HG03439 (cell line): ENCODE measurements around the gene BMPR1B.
"Not testable (repeated sequence)": the region's sequence is repeated elsewhere in the genome, so short reads cannot be mapped to it uniquely, and the experiment has no call there.

Source experiments
- ATAC-seq: cut with Tn5 transposase; IDR thresholded peaks from one replicate; pipeline ENCODE4 v1.9.1; 2021; ENCODE audit warnings: mild to moderate bottlenecking, moderate library complexity; ENCODE audit not compliant: unreplicated experiment

The BMPR1B gene

DNA sequence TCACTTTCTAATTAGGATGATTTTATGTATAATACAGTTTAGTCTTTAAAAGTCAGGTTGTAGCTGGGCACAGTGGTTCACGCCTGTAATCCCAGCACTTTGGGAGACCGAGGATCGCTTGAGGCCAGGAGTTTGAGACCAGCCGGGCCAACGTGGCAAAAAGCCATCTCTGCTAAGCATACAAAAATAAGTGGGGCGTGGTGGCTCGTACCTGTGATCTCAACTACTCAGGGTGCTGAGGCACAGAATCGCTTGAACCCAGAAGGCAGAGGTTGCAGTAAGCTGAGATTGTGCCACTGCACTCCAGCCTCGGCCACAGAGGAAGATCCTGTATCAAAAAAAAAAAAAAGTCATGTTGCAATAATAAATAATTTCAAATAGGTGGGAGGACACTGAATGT, 364.2 kb downstream of the BMPR1B start:
- ATAC-seq: no peak

DNA sequence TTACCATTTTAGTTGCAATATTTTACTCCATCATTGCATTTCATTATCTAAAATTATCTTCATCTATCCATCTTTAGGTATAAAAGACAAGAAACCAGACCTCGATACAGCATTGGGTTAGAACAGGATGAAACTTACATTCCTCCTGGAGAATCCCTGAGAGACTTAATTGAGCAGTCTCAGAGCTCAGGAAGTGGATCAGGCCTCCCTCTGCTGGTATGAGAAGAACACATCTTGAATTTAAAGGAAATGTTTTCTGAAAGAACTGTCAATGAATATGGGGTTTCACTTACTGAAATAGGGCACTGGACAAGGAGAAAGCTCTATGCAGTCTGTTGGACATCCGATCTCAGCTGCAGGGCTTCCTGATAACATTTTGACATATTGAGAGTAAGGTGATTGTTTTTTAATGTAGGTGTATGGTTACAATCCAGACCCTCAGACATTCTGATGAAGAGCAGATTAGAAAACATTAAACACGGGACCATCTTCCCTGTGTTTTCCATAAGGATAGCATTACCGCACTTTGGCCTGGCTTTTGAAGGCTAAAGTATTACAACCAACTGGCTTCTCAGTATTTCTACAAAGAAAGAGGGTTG, 367.2 kb downstream of the BMPR1B start:
- ATAC-seq: no peak

- no peak for ATAC-seq
Observed at GRCh38 chr4:95129031-95129430, 371.3 kb downstream of the BMPR1B start.

DNA sequence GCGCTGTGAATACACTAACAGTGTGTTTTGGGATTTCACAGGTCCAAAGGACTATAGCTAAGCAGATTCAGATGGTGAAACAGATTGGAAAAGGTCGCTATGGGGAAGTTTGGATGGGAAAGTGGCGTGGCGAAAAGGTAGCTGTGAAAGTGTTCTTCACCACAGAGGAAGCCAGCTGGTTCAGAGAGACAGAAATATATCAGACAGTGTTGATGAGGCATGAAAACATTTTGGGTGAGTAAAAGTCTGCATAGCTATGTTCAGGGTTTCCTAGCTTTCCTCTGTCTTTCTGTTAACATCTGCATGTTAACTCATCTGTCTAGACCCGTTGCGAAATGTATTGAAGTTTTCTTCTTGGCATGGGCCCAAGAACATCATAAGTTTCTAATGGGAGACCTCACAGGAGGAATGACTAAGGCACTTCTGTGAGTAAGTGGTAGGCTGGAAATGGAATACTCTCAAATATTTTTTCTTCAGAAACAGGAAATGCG, 372.1 kb downstream of the BMPR1B start:
- no peak for ATAC-seq

GRCh38 chr4:95134016-95134415, 376.3 kb downstream of the BMPR1B start:
- not testable (repeated sequence) for ATAC-seq

DNA sequence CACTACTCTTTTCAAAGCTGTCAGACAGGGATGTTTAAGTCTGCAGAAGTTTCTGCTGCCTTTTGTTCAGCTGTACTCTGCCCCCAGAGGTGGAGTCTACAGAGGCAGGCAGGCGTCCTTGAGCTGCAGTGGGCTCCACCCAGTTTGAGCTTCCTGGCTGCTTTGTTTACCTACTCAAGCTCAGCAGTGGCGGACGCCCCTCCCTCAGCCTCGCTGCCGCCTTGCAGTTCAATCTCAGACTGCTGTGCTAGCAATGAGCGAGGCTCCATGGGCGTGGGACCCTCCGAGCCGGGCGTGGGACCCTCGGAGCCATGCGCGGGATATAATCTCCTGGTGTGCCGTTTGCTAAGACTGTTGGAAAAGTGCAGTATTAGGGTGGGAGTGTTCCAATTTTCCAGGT, 381.7 kb downstream of the BMPR1B start:
- not testable (repeated sequence) for ATAC-seq

DNA sequence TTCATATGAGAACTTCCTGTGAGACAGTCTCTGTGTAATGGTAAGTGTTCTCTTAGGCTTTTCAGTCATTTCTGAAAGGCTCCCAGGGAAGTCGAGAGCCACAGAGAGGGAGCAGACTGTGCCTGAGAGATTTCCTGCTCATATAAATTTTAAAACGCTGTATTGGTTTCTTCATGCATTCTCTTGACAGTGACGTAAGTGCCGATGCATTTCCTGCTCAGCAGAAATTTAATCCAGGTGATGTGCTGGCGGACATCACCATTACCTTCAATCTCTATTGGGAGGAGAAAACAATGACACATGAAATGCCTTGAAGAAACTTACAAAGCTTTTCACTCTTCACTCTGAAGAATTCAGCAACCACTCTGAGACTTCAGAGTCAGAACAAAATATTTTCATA, 383.6 kb downstream of the BMPR1B start:
- ATAC-seq: no peak

GRCh38 chr4:95142932-95143331, 385.2 kb downstream of the BMPR1B start:
- ATAC-seq: no peak

- ATAC-seq: no peak
Observed at GRCh38 chr4:95151255-95151654, 393.5 kb downstream of the BMPR1B start.

DNA sequence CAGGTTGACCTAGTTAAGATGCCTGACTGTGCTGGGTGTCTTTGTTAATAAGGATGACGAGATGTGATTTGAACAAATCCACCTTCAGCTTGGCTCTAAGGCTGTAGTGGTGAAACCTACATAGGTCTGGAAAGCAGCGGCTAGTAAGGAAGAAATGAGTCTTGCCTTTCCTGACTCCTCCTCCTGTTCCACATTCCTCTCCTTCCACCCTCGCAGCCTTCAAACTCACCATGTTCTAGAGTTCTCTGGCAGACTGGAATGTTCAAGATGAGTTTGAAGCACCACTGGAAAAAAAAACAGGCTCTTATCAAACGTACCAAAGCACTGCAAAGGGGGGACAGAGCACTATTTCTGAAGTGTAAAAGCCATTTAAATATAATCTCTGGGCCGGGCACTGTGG, 395.4 kb downstream of the BMPR1B start:
- ATAC-seq: no peak

DNA sequence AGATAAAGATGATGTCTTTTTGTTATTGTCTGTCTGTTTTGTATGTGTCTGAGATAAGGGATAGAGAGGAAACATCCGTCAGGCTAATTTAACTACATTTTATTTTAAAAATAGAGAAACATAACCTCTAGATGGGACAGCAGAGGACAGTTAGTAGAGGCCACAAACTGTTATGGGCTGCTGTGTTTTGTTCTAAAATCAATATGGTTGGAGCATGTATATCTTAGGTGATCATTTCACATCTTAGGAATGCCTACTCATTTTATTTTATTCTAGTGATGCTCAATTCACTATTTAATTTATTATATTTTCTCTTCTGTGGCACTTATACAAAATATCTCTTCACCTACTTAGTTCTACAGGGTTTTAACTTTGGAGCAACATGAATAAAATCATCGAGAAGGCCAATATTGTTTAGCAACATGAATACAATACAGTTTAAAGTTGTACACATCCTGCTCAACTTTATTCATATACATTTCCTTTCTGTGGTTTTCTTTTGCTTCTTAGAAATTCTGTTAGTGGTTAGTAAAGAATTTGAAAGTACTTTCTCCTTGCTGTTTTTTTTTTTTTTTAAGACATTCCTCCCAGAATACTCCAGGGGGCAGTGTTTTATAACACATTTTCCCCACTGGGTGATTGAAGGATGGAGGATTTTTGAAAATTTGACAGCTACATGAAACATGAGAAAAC, 398.1 kb downstream of the BMPR1B start:
- ATAC-seq: no peak

DNA sequence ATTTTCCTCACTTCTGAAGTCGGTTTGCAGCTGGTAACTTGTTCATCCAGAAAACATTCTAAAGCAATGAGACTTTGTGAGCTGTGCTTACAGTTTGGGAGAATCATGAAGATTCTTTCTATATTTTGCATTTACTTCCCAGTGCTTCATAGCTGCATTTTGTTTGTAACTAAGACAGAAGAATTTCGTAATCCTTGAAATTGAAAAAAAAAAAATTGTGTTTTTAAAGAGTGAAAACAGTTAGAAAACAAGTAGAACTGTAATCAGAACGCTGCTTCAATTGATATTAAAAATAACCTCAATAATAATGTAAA, 398.7 kb downstream of the BMPR1B start:
- no peak for ATAC-seq

DNA sequence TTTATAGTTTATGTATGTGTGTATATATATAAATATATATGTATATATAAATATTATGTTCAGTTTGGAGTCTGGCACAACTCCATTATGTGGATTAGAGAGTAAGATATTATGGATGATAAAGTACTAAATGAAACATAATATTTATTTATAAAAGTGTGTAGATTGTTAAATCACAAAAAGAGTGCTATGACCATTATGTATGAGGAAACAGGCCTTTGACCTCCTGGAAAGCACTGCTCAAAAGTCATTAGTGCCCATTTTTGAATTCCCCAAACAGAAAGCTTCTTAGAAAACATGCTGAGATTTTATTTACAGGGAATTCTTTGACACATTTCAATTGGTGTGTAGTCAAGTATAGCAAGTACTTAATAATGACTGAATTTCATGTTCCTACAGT, 399.8 kb downstream of the BMPR1B start:
- no peak for ATAC-seq

DNA sequence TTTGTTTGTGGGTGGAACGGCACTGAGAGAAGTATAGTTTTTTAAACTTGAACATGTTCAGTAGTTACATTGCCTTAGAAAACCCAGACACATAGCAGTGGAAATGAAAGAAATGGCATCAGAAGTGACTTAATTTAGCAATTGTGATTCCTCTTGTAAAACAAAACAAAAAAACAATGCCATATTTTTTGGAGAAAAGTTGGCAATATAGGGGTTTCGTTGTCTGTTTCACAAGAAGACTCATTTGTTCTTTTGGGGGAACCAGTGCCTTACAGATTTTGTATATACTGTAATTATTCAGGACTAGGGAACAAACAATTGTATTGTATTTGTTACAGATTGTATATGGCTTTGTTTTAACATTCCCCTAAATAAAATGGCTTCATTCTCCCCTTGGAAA, 400.3 kb downstream of the BMPR1B start:
- ATAC-seq: no peak

DNA sequence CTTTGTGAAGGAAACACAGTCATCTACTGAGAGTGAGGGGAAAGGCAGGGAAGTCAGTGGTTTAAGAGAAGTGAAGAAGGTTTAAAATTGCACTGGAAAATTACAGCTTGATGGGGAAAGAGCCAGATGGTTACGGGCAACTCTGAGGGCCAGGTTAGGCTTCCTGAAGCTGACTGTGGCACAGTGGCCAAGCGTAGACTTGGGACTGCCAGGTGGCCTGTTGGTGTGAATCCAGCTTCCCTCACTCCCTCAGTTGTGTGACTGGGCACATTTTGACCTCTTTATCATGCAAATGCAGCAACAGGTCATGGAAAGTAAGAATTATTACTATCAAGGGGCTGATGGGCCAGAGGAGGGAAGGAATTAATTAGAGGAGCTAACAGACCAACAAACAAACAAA, 400.9 kb downstream of the BMPR1B start:
- ATAC-seq: no peak

DNA sequence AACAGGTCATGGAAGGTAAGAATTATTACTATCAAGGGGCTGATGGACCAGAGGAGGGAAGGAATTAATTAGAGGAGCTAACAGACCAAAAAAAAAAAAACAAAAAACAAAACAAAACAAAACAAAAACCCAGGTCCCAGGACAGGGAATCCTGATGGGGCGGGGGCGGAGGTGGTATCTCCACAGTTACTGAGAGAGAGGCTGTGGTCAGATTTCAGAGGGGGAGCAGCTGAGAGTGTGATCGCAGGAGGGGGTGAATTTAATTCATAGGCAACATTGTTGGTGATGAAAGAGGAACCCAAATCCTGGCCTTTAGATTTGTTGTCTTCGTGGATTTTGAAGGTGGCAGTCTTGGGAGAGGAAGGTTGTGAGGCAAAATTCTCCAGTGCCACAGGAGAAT, 401.6 kb downstream of the BMPR1B start:
- no peak for ATAC-seq

- no peak for ATAC-seq
Observed at GRCh38 chr4:95161781-95162469, 404.2 kb downstream of the BMPR1B start.

DNA sequence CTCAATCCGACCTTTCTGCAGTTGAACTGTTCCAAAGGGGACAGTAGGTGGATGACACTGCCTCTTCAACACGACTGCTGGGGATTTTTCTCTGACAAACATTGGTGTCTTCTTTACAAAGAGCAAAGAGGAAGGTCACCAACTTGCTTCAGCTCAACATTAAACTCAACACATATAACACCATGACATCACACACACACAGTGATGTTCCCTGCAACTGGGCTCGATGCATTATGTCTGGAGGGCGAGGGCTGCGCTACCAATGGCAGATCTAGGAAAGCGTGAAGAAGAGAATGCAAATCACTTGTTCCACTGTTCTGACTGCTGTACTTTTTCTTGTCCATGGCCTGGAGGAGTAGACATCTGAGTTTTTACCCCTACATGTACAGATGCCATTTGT, 405.1 kb downstream of the BMPR1B start:
- no peak for ATAC-seq

- ATAC-seq: peak; percentile 83
Observed at GRCh38 chr4:95165926-95166524, 408.3 kb downstream of the BMPR1B start.

- ATAC-seq: no peak
Observed at GRCh38 chr4:95167805-95168204, 410.1 kb downstream of the BMPR1B start.

- ATAC-seq: no peak
Observed at GRCh38 chr4:95170176-95170575, 412.4 kb downstream of the BMPR1B start.

GRCh38 chr4:95171377-95171776, 413.6 kb downstream of the BMPR1B start:
- ATAC-seq: not testable (repeated sequence)
